Islet of Langerhans (tissue), 1 donor: Measurements from ENCODE around the gene OMP.
"Not testable (repeated sequence)": the region's sequence is repeated elsewhere in the genome, so short reads cannot be mapped to it uniquely, and the experiment has no call there.

Experiments used
- FAIRE-seq: peaks from one replicate; lab custom pipeline; 2011; peaks lifted over from hg19 to GRCh38; lab: Jason Lieb, UNC

OMP gene

GRCh38 chr11:77102246-77103210 is at the start of gene OMP:
OMP (plus strand) TSS chr11:77102840; CDS start chr11:77102840, 0 bp downstream.
- no peak for FAIRE-seq

GRCh38 chr11:77053217-77054015 is 49.2 kb upstream of the OMP start:
- no peak for FAIRE-seq

- FAIRE-seq = no peak
These were observed 48.6 kb upstream of the OMP start for GRCh38 chr11:77054084-77054483.

GRCh38 chr11:77055101-77055561 is 47.5 kb upstream of the OMP start:
- FAIRE-seq = peak; percentile 94

GRCh38 chr11:77055913-77056312 is 46.7 kb upstream of the OMP start:
- no peak for FAIRE-seq

- FAIRE-seq = no peak
These were observed 45.7 kb upstream of the OMP start for GRCh38 chr11:77056814-77057402.

GRCh38 chr11:77057938-77058474 is 44.6 kb upstream of the OMP start:
- no peak for FAIRE-seq

GRCh38 chr11:77058900-77059299 is 43.7 kb upstream of the OMP start:
- FAIRE-seq = no peak

GRCh38 chr11:77059806-77060205 is 42.8 kb upstream of the OMP start:
- no peak for FAIRE-seq

- no peak for FAIRE-seq
These were observed 42.4 kb upstream of the OMP start for GRCh38 chr11:77060234-77060633.

GRCh38 chr11:77061258-77061657 is 41.4 kb upstream of the OMP start:
- FAIRE-seq = not testable (repeated sequence)

- FAIRE-seq = no peak
These were observed 39.7 kb upstream of the OMP start for GRCh38 chr11:77062924-77063323.

GRCh38 chr11:77063407-77063806 is 39.2 kb upstream of the OMP start:
- no peak for FAIRE-seq

- no peak for FAIRE-seq
These were observed 38.8 kb upstream of the OMP start for GRCh38 chr11:77063861-77064260.

- no peak for FAIRE-seq
These were observed 37.9 kb upstream of the OMP start for GRCh38 chr11:77064648-77065217.

GRCh38 chr11:77065878-77066228 is 36.8 kb upstream of the OMP start:
- no peak for FAIRE-seq

GRCh38 chr11:77066229-77067042 is 36.2 kb upstream of the OMP start, which contains the start of gene CAPN5:
CAPN5 (plus strand) TSS chr11:77066971; CDS start chr11:77084887, 17,916 bp downstream.
- no peak for FAIRE-seq

GRCh38 chr11:77067861-77068443 is 34.7 kb upstream of the OMP start:
- FAIRE-seq = no peak

GRCh38 chr11:77068457-77069335 is 33.9 kb upstream of the OMP start:
- FAIRE-seq = no peak
